Testis (tissue), 2 donors: Measurements from ENCODE around the gene FHOD1.

ENCODE experiments used
- CTCF ChIP-seq, 3 experiments: fragments of 450-650 bp in 2 of 3; fragments of 200-600 bp in 1 of 3; sonication (generic) in 1 of 3; IDR thresholded peaks; one replicate each; pipeline ENCODE4 v1.5.1; 2016 to 2019; ENCODE audit warnings: antibody characterized with exemption in 3 of 3, mild to moderate bottlenecking in 2 of 3, moderate library complexity in 1 of 3
- POLR2A ChIP-seq: fragments of 450-650 bp; IDR thresholded peaks from one replicate; pipeline ENCODE4 v1.6.1; 2017; ENCODE audit warnings: antibody characterized with exemption, mild to moderate bottlenecking, moderate library complexity

- TF ChIP-seq CTCF (IDR thresholded peaks at IDR 0.05) (peak in 1 of 3 experiments; percentile 26), POLR2A (no peak)
Observed at GRCh38 chr16:67199011-67199807, 48.1 kb downstream of the FHOD1 start, which contains the start of gene ELMO3.
